ENCODE results near the gene COLGALT1.

Gene COLGALT1

GRCh38 chr19:17623224-17623935 is 67.9 kb downstream of the COLGALT1 start:
- TF ChIP-seq GATA1 (IDR thresholded peaks at IDR 0.05; ENCODE audit: low read depth, low read length) (no peak), POLR2A (IDR thresholded peaks at IDR 0.05; ENCODE audit: low read length) (no peak)

GRCh38 chr19:17624314-17624991 is 69.0 kb downstream of the COLGALT1 start:
- DNase-seq: no peak
- TF ChIP-seq POLR2A (IDR thresholded peaks at IDR 0.05; ENCODE audit: low read length): no peak

More at GRCh38 chr19:17623224-17623935, 67.9 kb downstream of the COLGALT1 start:
- no peak for DNase-seq

GRCh38 chr19:17625043-17625442 is 69.6 kb downstream of the COLGALT1 start:
- no peak for DNase-seq
- TF ChIP-seq POLR2A (IDR thresholded peaks at IDR 0.05; ENCODE audit: low read length) (no peak), GATA1 (IDR thresholded peaks at IDR 0.05; ENCODE audit: low read depth, low read length) (no peak)

- no peak for TF ChIP-seq POLR2A (IDR thresholded peaks at IDR 0.05; ENCODE audit: low read length)
- no peak for TF ChIP-seq GATA1 (IDR thresholded peaks at IDR 0.05; ENCODE audit: low read depth, low read length)
- DNase-seq: no peak
Observed at GRCh38 chr19:17625980-17626379, 70.5 kb downstream of the COLGALT1 start.

GRCh38 chr19:17626456-17627015 is 71.1 kb downstream of the COLGALT1 start:
- no peak for TF ChIP-seq POLR2A (IDR thresholded peaks at IDR 0.05; ENCODE audit: low read length)
- TF ChIP-seq GATA1 (IDR thresholded peaks at IDR 0.05; ENCODE audit: low read depth, low read length): no peak
- no peak for DNase-seq

- TF ChIP-seq GATA1 (IDR thresholded peaks at IDR 0.05; ENCODE audit: low read depth, low read length) (no peak), POLR2A (IDR thresholded peaks at IDR 0.05; ENCODE audit: low read length) (no peak)
- no peak for DNase-seq
Observed at GRCh38 chr19:17627161-17627560, 71.7 kb downstream of the COLGALT1 start.

- no peak for DNase-seq
- no peak for TF ChIP-seq POLR2A (IDR thresholded peaks at IDR 0.05; ENCODE audit: low read length)
- TF ChIP-seq GATA1 (IDR thresholded peaks at IDR 0.05; ENCODE audit: low read depth, low read length): no peak
Observed at GRCh38 chr19:17627921-17628320, 72.5 kb downstream of the COLGALT1 start.

GRCh38 chr19:17629760-17630159 is 74.3 kb downstream of the COLGALT1 start:
- TF ChIP-seq POLR2A (IDR thresholded peaks at IDR 0.05; ENCODE audit: low read length) (no peak), GATA1 (IDR thresholded peaks at IDR 0.05; ENCODE audit: low read depth, low read length) (no peak)
- no peak for DNase-seq

GRCh38 chr19:17632577-17632976 is 77.1 kb downstream of the COLGALT1 start:
- DNase-seq: no peak
- TF ChIP-seq POLR2A (IDR thresholded peaks at IDR 0.05; ENCODE audit: low read length): no peak
- no peak for TF ChIP-seq GATA1 (IDR thresholded peaks at IDR 0.05; ENCODE audit: low read depth, low read length)
